Fibroblast of villous mesenchyme (primary cell): ENCODE results near the gene NDP. TPM values are rescaled to one million over a fixed set of nuclear protein-coding genes. Genes with fewer than 3 reads are reported as not detected.

Experiments
- DNase-seq: peaks from one replicate; pipeline ENCODE4 v3.0.0-alpha.2; 2010; ENCODE audit warnings: low read depth
- H3K4me3 ChIP-seq: 2 replicates; pipeline ENCODE4 v1.5.1; 2011; ENCODE audit warnings: low read depth, mild to moderate bottlenecking, low read length
- CTCF ChIP-seq: IDR thresholded peaks from 2 replicates; pipeline ENCODE4 v1.5.1; 2012; ENCODE audit warnings: low read depth, mild to moderate bottlenecking, low read length; ENCODE audit not compliant: insufficient read depth
- total RNA-seq: library from RNA; depleted of rRNA; stranded (reverse); fragments of >200 nt; gene quantifications from 2 replicates; pipeline ENCODE4 v1.2.3, GENCODE V29; 2012

NDP gene
- total RNA-seq, 1 donor, result under 0.01 TPM

DNA sequence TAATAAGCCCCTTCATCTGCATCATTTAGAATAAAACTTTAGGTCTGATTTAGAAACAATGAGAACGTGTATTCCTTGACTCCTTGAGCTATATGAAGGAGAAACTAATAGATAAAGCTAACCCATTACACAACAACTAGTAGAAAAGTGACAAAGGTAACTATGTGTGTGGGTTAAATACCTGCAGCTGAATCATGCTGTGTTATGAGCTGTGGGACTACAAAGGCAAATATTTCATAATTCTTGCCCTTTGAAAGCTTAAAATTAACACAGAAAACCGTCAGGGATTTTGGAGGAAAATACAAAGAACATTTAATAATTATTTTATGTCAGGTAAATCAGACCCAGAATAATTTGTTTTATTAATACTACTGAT is 898 bp upstream of the NDP start:
- H3K4me3 ChIP-seq, result no peak overlapping the region
- DNase-seq, result no peak
- no peak for TF ChIP-seq CTCF

DNA sequence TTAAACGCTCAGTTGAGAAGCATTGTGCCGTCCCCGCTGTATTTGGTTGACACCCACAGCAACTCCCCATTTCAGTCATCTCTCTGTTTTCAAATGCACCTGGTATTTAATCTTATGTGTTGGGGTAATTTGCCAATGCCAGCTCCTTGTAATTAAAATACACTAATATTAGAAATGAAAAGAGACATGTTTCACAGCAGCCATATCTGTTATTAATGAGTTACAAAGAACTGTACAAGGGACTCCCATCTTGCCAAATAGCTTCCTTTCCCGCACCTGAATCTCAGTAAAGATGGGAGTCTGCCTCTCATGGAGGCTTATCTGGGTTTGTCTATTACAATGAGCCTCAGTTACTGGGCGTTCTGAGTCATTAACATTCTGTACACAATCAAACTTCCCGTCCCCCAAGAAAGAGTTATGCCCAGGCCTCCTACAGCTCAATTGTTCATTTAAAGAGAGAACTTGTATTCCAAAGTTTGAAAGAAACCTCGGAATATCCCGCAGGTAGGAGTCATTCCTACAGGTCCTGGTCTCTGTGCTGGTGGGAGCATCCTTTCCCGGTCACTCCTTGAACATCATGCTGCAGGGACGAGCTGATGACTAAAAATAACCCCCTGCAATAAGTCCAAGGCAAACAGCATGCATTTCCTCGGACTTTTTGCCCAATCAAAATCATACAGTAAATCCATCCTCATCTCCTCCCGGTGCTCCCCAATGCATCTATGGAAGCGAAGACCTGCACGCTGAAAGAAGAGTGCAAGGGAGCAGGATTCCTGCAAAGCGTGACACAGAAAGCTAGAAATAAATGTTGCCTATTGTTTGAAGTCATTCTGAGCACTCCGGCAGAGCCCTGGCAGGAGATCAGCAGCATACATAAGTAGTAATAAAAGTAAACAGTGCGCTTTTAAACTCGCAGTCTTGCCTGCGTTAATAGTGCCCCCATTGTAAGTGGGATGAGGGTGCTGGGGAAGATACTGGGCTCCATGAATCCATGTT is 926 bp downstream of the NDP start:
- H3K4me3 ChIP-seq, result peak overlapping the region; percentile 35
- peak; percentile 12 for DNase-seq
- TF ChIP-seq CTCF, result no peak

DNA sequence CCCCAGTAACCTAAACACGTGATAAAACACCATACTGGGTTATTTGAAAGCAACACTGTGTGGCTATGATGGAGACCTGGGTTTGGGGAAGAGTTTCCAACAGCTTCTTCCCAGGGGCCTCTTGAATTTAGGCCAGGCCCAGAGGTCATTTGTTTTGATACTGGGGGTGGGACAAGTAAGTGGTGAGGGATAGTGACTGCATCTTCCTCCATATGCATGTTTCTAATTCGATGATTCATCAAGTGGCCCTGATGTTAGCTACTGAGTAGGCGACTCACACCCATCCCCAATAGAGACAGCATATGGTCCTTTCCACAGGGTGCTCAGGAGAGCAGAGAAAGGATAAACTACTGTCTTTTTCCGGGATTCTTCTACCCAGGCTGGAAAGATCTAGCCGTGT is 2.7 kb downstream of the NDP start:
- no peak overlapping the region for H3K4me3 ChIP-seq
- DNase-seq, result no peak
- TF ChIP-seq CTCF, result no peak

- no peak for TF ChIP-seq CTCF
- DNase-seq, result peak; percentile 43
- H3K4me3 ChIP-seq, result no peak overlapping the region
Observed at GRCh38 chrX:43969504-43970501, 3.4 kb downstream of the NDP start.

GRCh38 chrX:43968359-43968781 is 4.8 kb downstream of the NDP start:
- no peak for TF ChIP-seq CTCF
- no peak for DNase-seq

DNA sequence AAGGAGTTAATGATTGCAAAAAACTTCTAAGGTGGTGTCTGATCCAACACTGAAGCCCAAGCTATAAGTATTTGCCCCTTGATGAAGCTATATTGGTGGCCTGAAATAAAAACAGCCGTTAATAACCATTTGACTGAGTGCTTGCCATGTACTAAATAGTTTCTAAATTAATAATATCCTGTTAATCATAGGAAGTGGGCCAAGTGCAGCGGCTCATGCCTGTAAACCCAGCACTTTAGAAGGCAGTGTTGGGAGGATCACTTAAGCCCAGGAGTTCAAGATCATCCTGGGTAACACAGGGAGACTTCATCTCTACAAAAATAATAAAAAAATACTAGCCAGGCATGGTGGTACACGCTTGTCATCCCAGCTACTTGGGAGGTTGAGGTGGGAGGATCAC is 8.3 kb downstream of the NDP start:
- TF ChIP-seq CTCF, result no peak
- no peak overlapping the region for H3K4me3 ChIP-seq
- no peak for DNase-seq

More at GRCh38 chrX:43968359-43968781, 4.8 kb downstream of the NDP start:
- no peak overlapping the region for H3K4me3 ChIP-seq
